RWPE2 (cell line): ENCODE data around the gene CLIP1.

Experiments
- ATAC-seq: fragments of 200-7000 bp; cut with Tn5 transposase; 3 replicates; pipeline ENCODE4 v1.9.1; 2021; ENCODE audit warnings: low read depth
- DNase-seq: peaks from one replicate; pipeline ENCODE4 v3.0.0-alpha.2; 2020; ENCODE audit warnings: low spot score
- H3K27ac ChIP-seq: fragments of 450-650 bp; 2 replicates; pipeline ENCODE4 v1.5.1; 2017; ENCODE audit warnings: mild to moderate bottlenecking; ENCODE audit not compliant: poor library complexity, severe bottlenecking
- H3K27me3 ChIP-seq: fragments of 250-450 bp; sonication (Bioruptor Pico); 2 replicates; pipeline ENCODE4 v1.5.1; 2021; ENCODE audit warnings: mild to moderate bottlenecking, moderate library complexity; ENCODE audit not compliant: insufficient read depth, poor library complexity, severe bottlenecking
- H3K36me3 ChIP-seq: fragments of 250-450 bp; sonication (Bioruptor Pico); 2 replicates; pipeline ENCODE4 v1.5.1; 2020; ENCODE audit warnings: low read depth, mild to moderate bottlenecking, moderate library complexity
- H3K4me1 ChIP-seq: fragments of 250-450 bp; sonication (Bioruptor Pico); 2 replicates; pipeline ENCODE4 v1.5.1; 2021; ENCODE audit warnings: mild to moderate bottlenecking, moderate library complexity; ENCODE audit not compliant: insufficient read depth, poor library complexity, severe bottlenecking
- H3K4me3 ChIP-seq: fragments of 250-450 bp; sonication (Bioruptor Pico); 2 replicates; pipeline ENCODE4 v1.5.1; 2021; ENCODE audit warnings: mild to moderate bottlenecking, moderate library complexity; ENCODE audit not compliant: severe bottlenecking
- H3K9me3 ChIP-seq: fragments of 250-450 bp; sonication (Bioruptor Pico); 2 replicates; pipeline ENCODE4 v1.5.1; 2021; ENCODE audit warnings: mild to moderate bottlenecking, moderate library complexity; ENCODE audit not compliant: severe bottlenecking
- CTCF ChIP-seq: fragments of 450-650 bp; IDR thresholded peaks from one replicate; pipeline ENCODE4 v1.5.1; 2017; ENCODE audit warnings: mild to moderate bottlenecking, moderate library complexity; ENCODE audit not compliant: poor library complexity, severe bottlenecking

The CLIP1 gene

GRCh38 chr12:122238861-122239260, 183.6 kb downstream of the CLIP1 start:
- no peak for DNase-seq
- Histone ChIP-seq H3K36me3 (peaks cover 22% of the 10 kb centered on the region), H3K4me1 (peaks cover 2% of the 10 kb centered on the region), H3K9me3 (peaks cover 3% of the 10 kb centered on the region), H3K27me3 (no peaks in the 10 kb centered on the region), H3K4me3 (no peak overlapping the region), H3K27ac (no peak overlapping the region)
- no peak for TF ChIP-seq CTCF
- ATAC-seq = peak; percentile 67; the same call in 2 of the 3 replicates

- no peak for TF ChIP-seq CTCF
Observed at GRCh38 chr12:122235741-122236140, 186.7 kb downstream of the CLIP1 start.

GRCh38 chr12:122232691-122233090, 189.8 kb downstream of the CLIP1 start:
- no peak for DNase-seq
- no peak for TF ChIP-seq CTCF
- H3K4me3 ChIP-seq = no peak overlapping the region
- no peaks in the 10 kb centered on the region for H3K4me1 ChIP-seq
- peaks cover 17% of the 10 kb centered on the region for H3K36me3 ChIP-seq
- H3K9me3 ChIP-seq = no peaks in the 10 kb centered on the region
- no peaks in the 10 kb centered on the region for H3K27me3 ChIP-seq
- H3K27ac ChIP-seq = no peak overlapping the region
- ATAC-seq = no peak

More at GRCh38 chr12:122235741-122236140, 186.7 kb downstream of the CLIP1 start:
- Histone ChIP-seq H3K36me3 (peaks cover 26% of the 10 kb centered on the region), H3K4me1 (peaks cover 2% of the 10 kb centered on the region), H3K9me3 (peaks cover 3% of the 10 kb centered on the region), H3K27me3 (no peaks in the 10 kb centered on the region), H3K27ac (no peak overlapping the region), H3K4me3 (no peak overlapping the region)
- DNase-seq = no peak
- no peak for ATAC-seq

- peaks cover 12% of the 10 kb centered on the region for H3K36me3 ChIP-seq
- H3K4me1 ChIP-seq = no peaks in the 10 kb centered on the region
Observed at GRCh38 chr12:122230798-122231197, 191.7 kb downstream of the CLIP1 start.

GRCh38 chr12:122228092-122228491, 194.4 kb downstream of the CLIP1 start:
- no peak overlapping the region for H3K4me3 ChIP-seq
- TF ChIP-seq CTCF = no peak
- DNase-seq = no peak
- H3K36me3 ChIP-seq = peaks cover 22% of the 10 kb centered on the region
- ATAC-seq = no peak
- H3K27me3 ChIP-seq = no peaks in the 10 kb centered on the region
- H3K4me1 ChIP-seq = peaks cover 5% of the 10 kb centered on the region
- no peak overlapping the region for H3K27ac ChIP-seq
- no peaks in the 10 kb centered on the region for H3K9me3 ChIP-seq

More at GRCh38 chr12:122230798-122231197, 191.7 kb downstream of the CLIP1 start:
- no peaks in the 10 kb centered on the region for H3K9me3 ChIP-seq
- DNase-seq = no peak
- no peaks in the 10 kb centered on the region for H3K27me3 ChIP-seq
- no peak overlapping the region for H3K4me3 ChIP-seq
- no peak for ATAC-seq
- H3K27ac ChIP-seq = no peak overlapping the region
- TF ChIP-seq CTCF = no peak
